CD4-positive, alpha-beta memory T cell (primary cell): ENCODE measurements around the gene FGGY. TPM values are rescaled to one million over a fixed set of nuclear protein-coding genes. Genes with fewer than 3 reads are reported as not detected.
A peak's percentile ranks its signal among the peaks of the same experiment; 100 is the strongest.

Source experiments
- CTCF ChIA-PET: fragments of 350-600 bp; sonication (Branson Sonifier 250); formaldehyde crosslinking; loops from one replicate; lab custom pipeline; 2021; ENCODE audit warnings: inconsistent platforms; ENCODE audit not compliant: partially characterized antibody; lab: Charles Lee
- POLR2A ChIA-PET: fragments of 350-600 bp; sonication (Branson Sonifier 250); formaldehyde crosslinking; loops from one replicate; lab custom pipeline; 2021; ENCODE audit not compliant: partially characterized antibody; lab: Charles Lee
- DNase-seq, 5 donors: peaks; one replicate each; pipeline versions ENCODE4 v3.0.0 to v3.0.0-alpha.2; 2020 to 2022; ENCODE audit warnings: mixed read lengths in 1 of 5
- H3K27ac ChIP-seq: one replicate; pipeline ENCODE4 v1.7.0; 2013; ENCODE audit warnings: low read depth, low read length
- H3K27me3 ChIP-seq: 2 replicates; pipeline ENCODE4 v1.7.0; 2013; ENCODE audit warnings: mild to moderate bottlenecking, low read length, moderate library complexity; ENCODE audit not compliant: insufficient read depth
- H3K36me3 ChIP-seq: 2 replicates; pipeline ENCODE4 v1.7.0; 2013; ENCODE audit warnings: mild to moderate bottlenecking, low read length, moderate library complexity; ENCODE audit not compliant: insufficient read depth
- H3K4me1 ChIP-seq: 2 replicates; pipeline ENCODE4 v1.7.0; 2013; ENCODE audit warnings: mild to moderate bottlenecking, low read length, moderate library complexity; ENCODE audit not compliant: insufficient read depth
- H3K4me3 ChIP-seq, 2 donors: one replicate each; pipeline ENCODE4 v1.7.0; 2013; ENCODE audit warnings: low read length in 2 of 2, mild to moderate bottlenecking in 1 of 2
- H3K9me3 ChIP-seq, 2 donors: one replicate each; pipeline ENCODE4 v1.7.0; 2013; ENCODE audit warnings: low read length in 2 of 2, control low read depth in 1 of 2; ENCODE audit not compliant: control insufficient read depth in 1 of 2
- H3K27ac Mint-ChIP-seq, 7 donors: one replicate each; pipeline ENCODE4 v1.8.0; 2020 to 2021; ENCODE audit warnings: mixed read lengths in 7 of 7, mild to moderate bottlenecking in 6 of 7, inconsistent platforms in 3 of 7, moderate library complexity in 3 of 7
- H3K27me3 Mint-ChIP-seq, 2 donors: one replicate each; pipeline ENCODE4 v1.8.0; 2020 to 2021; ENCODE audit warnings: mixed read lengths in 2 of 2
- H3K36me3 Mint-ChIP-seq, 2 donors: one replicate each; pipeline ENCODE4 v1.8.0; 2020 to 2021; ENCODE audit warnings: mixed read lengths in 2 of 2, inconsistent platforms in 1 of 2, mild to moderate bottlenecking in 1 of 2
- H3K4me1 Mint-ChIP-seq, 4 donors: one replicate each; pipeline ENCODE4 v1.8.0; 2020 to 2021; ENCODE audit warnings: mixed read lengths in 4 of 4, mild to moderate bottlenecking in 1 of 4
- H3K4me3 Mint-ChIP-seq, 8 donors: one replicate each; pipeline ENCODE4 v1.8.0; 2020 to 2021; ENCODE audit warnings: mixed read lengths in 8 of 8, mild to moderate bottlenecking in 7 of 8, moderate library complexity in 6 of 8, inconsistent platforms in 3 of 8
- H3K9me3 Mint-ChIP-seq, 8 donors: one replicate each; pipeline ENCODE4 v1.8.0; 2020 to 2021; ENCODE audit warnings: mixed read lengths in 8 of 8, mild to moderate bottlenecking in 5 of 8, inconsistent platforms in 3 of 8, moderate library complexity in 1 of 8
- intact Hi-C: fragments of 100-400 bp; cut with micrococcal nuclease; formaldehyde crosslinking; loops from one replicate; pipeline ENCODE4 v1.15.1; 2023
- polyA plus RNA-seq, 2 donors: library from polyadenylated mRNA; unstranded; fragments of 300-500 nt; fragmentation: Illumina TruSeq; gene quantifications; one replicate each; pipeline ENCODE4 v1.2.3, GENCODE V29; 2021
- total RNA-seq, 2 experiments: library from RNA; stranded (reverse); gene quantifications; one replicate each; pipeline ENCODE4 v1.2.3, GENCODE V29; 2021

FGGY gene
- total and polyA plus RNA-seq, 4 experiments from 2014 or later, result 1.8 to 8.8 (median 3.6) TPM

- no peaks in the 10 kb centered on the region for H3K9me3 ChIP-seq
- Mint-ChIP-seq H3K4me3 (no peak overlapping the region), H3K27ac (no peak overlapping the region), H3K36me3 (peaks cover 4% of the 10 kb centered on the region in 2 donors), H3K4me1 (peaks cover 8 to 13% (median 10%) of the 10 kb centered on the region in 4 donors), H3K27me3 (no peaks in the 10 kb centered on the region), H3K9me3 (peaks cover 0 to 6% (median 0%) of the 10 kb centered on the region in 8 donors)
- DNase-seq, result no peak
- intact Hi-C loops, result no loop called here
- H3K27ac ChIP-seq, result no peak overlapping the region
- peaks cover 5% of the 10 kb centered on the region for H3K4me1 ChIP-seq
- no peaks in the 10 kb centered on the region for H3K36me3 ChIP-seq
- H3K27me3 ChIP-seq, result no peaks in the 10 kb centered on the region
- ChIA-PET CTCF (no interaction called here), POLR2A (no interaction called here)
- no peak overlapping the region for H3K4me3 ChIP-seq
These were observed 27.0 kb downstream of the FGGY start for GRCh38 chr1:59323879-59324278.

GRCh38 chr1:59328353-59328752, 31.5 kb downstream of the FGGY start:
- Mint-ChIP-seq H3K27me3 (no peaks in the 10 kb centered on the region), H3K4me1 (peaks cover 12 to 20% (median 17%) of the 10 kb centered on the region in 4 donors), H3K4me3 (peak overlapping the region in 7 of 8 donors; percentile 5 to 72 (median 36)), H3K36me3 (peaks cover 4% of the 10 kb centered on the region in 2 donors), H3K27ac (peak overlapping the region; percentile 5 to 86 (median 62)), H3K9me3 (peaks cover 0 to 6% (median 0%) of the 10 kb centered on the region in 8 donors)
- ChIA-PET CTCF (no interaction called here), POLR2A (no interaction called here)
- DNase-seq, result peak in 1 of 5 donors; percentile 0
- Histone ChIP-seq H3K27me3 (no peaks in the 10 kb centered on the region), H3K4me3 (no peak overlapping the region), H3K27ac (no peak overlapping the region), H3K9me3 (no peaks in the 10 kb centered on the region), H3K36me3 (no peaks in the 10 kb centered on the region), H3K4me1 (peaks cover 12% of the 10 kb centered on the region)
- intact Hi-C loops, result no loop called here

DNA sequence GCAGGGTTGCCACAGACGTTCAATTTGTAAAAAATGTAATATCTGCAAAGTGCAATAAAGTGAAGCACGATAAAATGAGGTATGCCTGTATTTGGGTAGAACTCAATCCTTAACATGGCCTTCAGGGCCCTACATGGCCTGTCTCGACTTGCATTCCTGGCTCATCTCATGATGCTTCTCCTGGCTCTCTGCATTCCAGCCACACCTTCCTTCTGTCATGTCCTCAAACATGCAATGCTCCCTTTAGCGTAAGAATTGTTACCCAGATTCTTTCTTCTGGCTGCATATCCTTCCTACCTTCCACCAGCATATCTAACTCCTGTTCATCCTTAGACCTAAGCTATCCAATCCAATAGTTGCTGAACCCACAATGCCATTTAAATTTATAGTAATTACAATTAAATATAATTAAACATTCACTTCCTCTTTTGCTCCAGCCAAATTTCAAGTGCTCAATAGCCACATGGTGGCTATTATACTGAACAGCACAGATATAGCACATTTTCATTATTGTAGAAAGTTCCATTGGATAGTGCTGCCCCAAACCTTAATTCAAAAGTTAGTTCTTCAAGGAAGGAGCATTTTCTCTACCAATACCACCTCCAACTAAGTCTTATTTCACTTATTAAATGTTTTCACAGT, 32.6 kb downstream of the FGGY start:
- no peaks in the 10 kb centered on the region for H3K9me3 ChIP-seq
- no peak for DNase-seq
- ChIA-PET CTCF (no interaction called here), POLR2A (no interaction called here)
- Mint-ChIP-seq H3K36me3 (peaks cover 4% of the 10 kb centered on the region in 2 donors), H3K4me1 (peaks cover 19 to 29% (median 25%) of the 10 kb centered on the region in 4 donors), H3K4me3 (no peak overlapping the region), H3K27me3 (no peaks in the 10 kb centered on the region), H3K9me3 (peaks cover 0 to 6% (median 0%) of the 10 kb centered on the region in 8 donors), H3K27ac (no peak overlapping the region)
- H3K4me1 ChIP-seq, result peaks cover 18% of the 10 kb centered on the region
- intact Hi-C loops, result no loop called here
- no peaks in the 10 kb centered on the region for H3K27me3 ChIP-seq
- H3K36me3 ChIP-seq, result no peaks in the 10 kb centered on the region
- H3K27ac ChIP-seq, result no peak overlapping the region
- H3K4me3 ChIP-seq, result no peak overlapping the region

GRCh38 chr1:59331686-59332620, 35.1 kb downstream of the FGGY start:
- H3K27me3 ChIP-seq, result no peaks in the 10 kb centered on the region
- no peaks in the 10 kb centered on the region for H3K36me3 Mint-ChIP-seq
- no peak overlapping the region for H3K4me3 Mint-ChIP-seq
- ChIA-PET CTCF (no interaction called here), POLR2A (no interaction called here)
- peaks cover 19 to 29% (median 25%) of the 10 kb centered on the region in 4 donors for H3K4me1 Mint-ChIP-seq
- H3K4me3 ChIP-seq, result no peak overlapping the region
- H3K27me3 Mint-ChIP-seq, result no peaks in the 10 kb centered on the region
- intact Hi-C loops, result no loop called here
- H3K9me3 Mint-ChIP-seq, result no peaks in the 10 kb centered on the region
- H3K9me3 ChIP-seq, result no peaks in the 10 kb centered on the region
- no peak overlapping the region for H3K27ac ChIP-seq
- no peaks in the 10 kb centered on the region for H3K36me3 ChIP-seq
- peaks cover 18% of the 10 kb centered on the region for H3K4me1 ChIP-seq
- H3K27ac Mint-ChIP-seq, result no peak overlapping the region
- no peak for DNase-seq

GRCh38 chr1:59332983-59333382, 36.1 kb downstream of the FGGY start:
- no peaks in the 10 kb centered on the region for H3K27me3 ChIP-seq
- peaks cover 16% of the 10 kb centered on the region for H3K4me1 ChIP-seq
- ChIA-PET CTCF (no interaction called here), POLR2A (no interaction called here)
- Mint-ChIP-seq H3K36me3 (no peaks in the 10 kb centered on the region), H3K27me3 (no peaks in the 10 kb centered on the region), H3K4me3 (no peak overlapping the region), H3K27ac (no peak overlapping the region), H3K9me3 (no peaks in the 10 kb centered on the region), H3K4me1 (peaks cover 19 to 25% (median 22%) of the 10 kb centered on the region in 4 donors)
- no peak overlapping the region for H3K27ac ChIP-seq
- no peaks in the 10 kb centered on the region for H3K9me3 ChIP-seq
- intact Hi-C loops, result no loop called here
- H3K4me3 ChIP-seq, result no peak overlapping the region
- DNase-seq, result no peak
- no peaks in the 10 kb centered on the region for H3K36me3 ChIP-seq

- H3K9me3 Mint-ChIP-seq, result no peaks in the 10 kb centered on the region
- Histone ChIP-seq H3K27ac (no peak overlapping the region), H3K9me3 (no peaks in the 10 kb centered on the region), H3K36me3 (no peaks in the 10 kb centered on the region), H3K4me3 (no peak overlapping the region), H3K4me1 (peaks cover 13% of the 10 kb centered on the region), H3K27me3 (no peaks in the 10 kb centered on the region)
- ChIA-PET CTCF (no interaction called here), POLR2A (no interaction called here)
- H3K36me3 Mint-ChIP-seq, result no peaks in the 10 kb centered on the region
- no peak overlapping the region for H3K4me3 Mint-ChIP-seq
- no peaks in the 10 kb centered on the region for H3K27me3 Mint-ChIP-seq
- intact Hi-C loops, result no loop called here
- H3K27ac Mint-ChIP-seq, result peak overlapping the region in 1 of 7 donors; percentile 24
- H3K4me1 Mint-ChIP-seq, result peaks cover 11 to 18% (median 14%) of the 10 kb centered on the region in 4 donors
- DNase-seq, result no peak
These were observed 36.9 kb downstream of the FGGY start for GRCh38 chr1:59333626-59334277.
